ENCODE results near the gene OR13C2. TPM values are rescaled to one million over a fixed set of nuclear protein-coding genes. Genes with fewer than 3 reads are reported as not detected.

The OR13C2 gene
- total RNA-seq, 1 donor from 2014 or later = not detected

Other genes with a start within 250 kb of the OR13C2 start
- not detected for gene OR13F1, start 101.4 kb downstream of the OR13C2 start, total RNA-seq (ENCODE audit: unreplicated experiment)
- gene OR13C4, start 78.4 kb downstream of the OR13C2 start, total RNA-seq (ENCODE audit: unreplicated experiment) = not detected
- not detected for gene OR13C3, start 68.8 kb downstream of the OR13C2 start, total RNA-seq (ENCODE audit: unreplicated experiment)
- not detected for gene OR13C8, start 36.5 kb downstream of the OR13C2 start, total RNA-seq (ENCODE audit: unreplicated experiment)
- gene OR13C5, start 6.2 kb downstream of the OR13C2 start, total RNA-seq (ENCODE audit: unreplicated experiment) = not detected
- not detected for gene OR13C9, start 12.6 kb upstream of the OR13C2 start, total RNA-seq (ENCODE audit: unreplicated experiment)
- gene OR13D1, start 88.9 kb upstream of the OR13C2 start, total RNA-seq (ENCODE audit: unreplicated experiment) = not detected
- gene NIPSNAP3A, start 142.1 kb upstream of the OR13C2 start, total RNA-seq (ENCODE audit: unreplicated experiment) = 28.0 TPM
- 2.8 TPM for gene NIPSNAP3B, start 158.5 kb upstream of the OR13C2 start, total RNA-seq (ENCODE audit: unreplicated experiment)